Renal cortex interstitium (tissue), 15 donors: ENCODE results near the gene NEIL1. TPM values are rescaled to one million over a fixed set of nuclear protein-coding genes. Genes with fewer than 3 reads are reported as not detected.
A peak's percentile ranks its signal among the peaks of the same experiment; 100 is the strongest.
"Not testable (repeated sequence)": the region's sequence is repeated elsewhere in the genome, so short reads cannot be mapped to it uniquely, and the experiment has no call there.

ENCODE experiments used
- DNase-seq, 11 donors: peaks; one replicate each; pipeline ENCODE4 v3.0.0-alpha.2; 2013; ENCODE audit warnings: low read depth in 9 of 11, low spot score in 4 of 11; ENCODE audit errors: extremely low read depth in 1 of 11
- long read RNA-seq, 16 experiments: transcript quantifications; one replicate each; lab custom pipeline, GENCODE V29; 2026
- polyA plus RNA-seq, 3 donors: library from polyadenylated mRNA; unstranded; fragments of 120-200 nt; gene quantifications; one replicate each; pipeline ENCODE4 v1.2.1, GENCODE V29; 2013; ENCODE audit not compliant: insufficient read length in 3 of 3

Gene NEIL1
- 10 to 100 TPM; 17.3 to 36.7 (median 17.6) TPM for polyA plus RNA-seq
- long read RNA-seq, donor 1, partial matches to known transcripts, result 0 of 2 reads
- long read RNA-seq, donor 1, other reads (novel, unspliced or antisense), result 0 of 2 reads
- long read RNA-seq, donor 2, result 0 reads
- long read RNA-seq, donor 3, partial matches to known transcripts, result 6 of 8 reads
- long read RNA-seq, donor 3, other reads (novel, unspliced or antisense), result 0 of 8 reads
- long read RNA-seq, donor 4, partial matches to known transcripts, result 21 of 26 reads
- long read RNA-seq, donor 4, other reads (novel, unspliced or antisense), result 0 of 26 reads
- long read RNA-seq, donor 5, result 0 reads
- long read RNA-seq, donor 6, partial matches to known transcripts, result 6 of 13 reads
- long read RNA-seq, donor 6, other reads (novel, unspliced or antisense), result 0 of 13 reads
- long read RNA-seq, donor 7, partial matches to known transcripts, result 0 of 7 reads
- long read RNA-seq, donor 7, other reads (novel, unspliced or antisense), result 5 of 7 reads
- long read RNA-seq, donor 8, result 0 reads
- long read RNA-seq, donor 9, partial matches to known transcripts, result 0 of 3 reads
- long read RNA-seq, donor 9, other reads (novel, unspliced or antisense), result 0 of 3 reads
- long read RNA-seq, donor 10, partial matches to known transcripts, result 0 of 1 reads
- long read RNA-seq, donor 10, other reads (novel, unspliced or antisense), result 0 of 1 reads
- long read RNA-seq, donor 11, partial matches to known transcripts, result 0 of 2 reads
- long read RNA-seq, donor 11, other reads (novel, unspliced or antisense), result 0 of 2 reads
- long read RNA-seq, donor 12, partial matches to known transcripts, result 0 of 1 reads
- long read RNA-seq, donor 12, other reads (novel, unspliced or antisense), result 0 of 1 reads
- long read RNA-seq, donor 13, result 0 reads
- long read RNA-seq, donor 14, result 0 reads
- long read RNA-seq, donor 15, partial matches to known transcripts, result 0 of 1 reads
- long read RNA-seq, donor 15, other reads (novel, unspliced or antisense), result 0 of 1 reads
- long read RNA-seq, donor 16, partial matches to known transcripts, result 0 of 4 reads
- long read RNA-seq, donor 16, other reads (novel, unspliced or antisense), result 0 of 4 reads

- peak in 1 of 11 donors; percentile 7 for DNase-seq
Measured at GRCh38 chr15:75346796-75347221, at the start of gene NEIL1. TSS of gene NEIL1 (plus strand) at chr15:75347039. CDS start at chr15:75348906, 1,867 bp downstream.

- not testable (repeated sequence) for DNase-seq
Measured at GRCh38 chr15:75298541-75299310, 48.1 kb upstream of the NEIL1 start.

- not testable (repeated sequence) for DNase-seq
Measured at GRCh38 chr15:75299311-75299688, 47.5 kb upstream of the NEIL1 start.

- not testable (repeated sequence) for DNase-seq
Measured at GRCh38 chr15:75300026-75300425, 46.8 kb upstream of the NEIL1 start.

- DNase-seq, result no peak
Measured at GRCh38 chr15:75302318-75302717, 44.5 kb upstream of the NEIL1 start.

GRCh38 chr15:75302753-75303152, 44.1 kb upstream of the NEIL1 start:
- DNase-seq, result not testable (repeated sequence)

- no peak for DNase-seq
Measured at GRCh38 chr15:75306188-75306587, 40.7 kb upstream of the NEIL1 start.

GRCh38 chr15:75307778-75308390, 39.0 kb upstream of the NEIL1 start:
- peak in 9 of 11 donors; percentile 3 to 25 (median 13) for DNase-seq

GRCh38 chr15:75309711-75310110, 37.1 kb upstream of the NEIL1 start:
- no peak for DNase-seq

- DNase-seq, result not testable (repeated sequence)
Measured at GRCh38 chr15:75312548-75312947, 34.3 kb upstream of the NEIL1 start.

- DNase-seq, result no peak
Measured at GRCh38 chr15:75313116-75313845, 33.6 kb upstream of the NEIL1 start.

- no peak for DNase-seq
Measured at GRCh38 chr15:75314552-75315290, 32.1 kb upstream of the NEIL1 start.

GRCh38 chr15:75319231-75319897, 27.5 kb upstream of the NEIL1 start:
- DNase-seq, result not testable (repeated sequence)

- no peak for DNase-seq
Measured at GRCh38 chr15:75321711-75322110, 25.1 kb upstream of the NEIL1 start.

- no peak for DNase-seq
Measured at GRCh38 chr15:75325922-75326321, 20.9 kb upstream of the NEIL1 start.

- DNase-seq, result no peak
Measured at GRCh38 chr15:75327005-75327404, 19.8 kb upstream of the NEIL1 start.

GRCh38 chr15:75327491-75327890, 19.3 kb upstream of the NEIL1 start:
- no peak for DNase-seq
